GM12878 (cell line): ENCODE measurements around the gene FGR. TPM values are rescaled to one million over a fixed set of nuclear protein-coding genes. Genes with fewer than 3 reads are reported as not detected.

ENCODE experiments used
- ATAC-seq: fragments of 200-7000 bp; cut with Tn5 transposase; 3 replicates; pipeline ENCODE4 v1.9.1; 2020; ENCODE audit warnings: mild to moderate bottlenecking, moderate library complexity
- BruUV-seq: library from RNA; stranded (reverse); fragments of 400-500 nt; replicated peaks from 2 replicates; lab custom pipeline; 2021; lab: Mats Ljungman, UMichigan
- CTCF ChIA-PET: fragments of 300-600 bp; sonication (Branson Sonifier 250); formaldehyde crosslinking; extraction: SDS; loops from one replicate; lab custom pipeline; 2021; ENCODE audit warnings: inconsistent platforms; lab: Yijun Ruan, JAX
- POLR2A ChIA-PET: fragments of 350-600 bp; formaldehyde crosslinking; extraction: SDS; loops from one replicate; lab custom pipeline; 2021; ENCODE audit warnings: inconsistent platforms; lab: Charles Lee
- RAD21 ChIA-PET: fragments of 300-600 bp; sonication (Branson Sonifier 250); formaldehyde crosslinking; loops from one replicate; lab custom pipeline; 2023; ENCODE audit warnings: antibody characterized with exemption; ENCODE audit not compliant: unreplicated experiment; lab: Charles Lee
- SMC1A ChIA-PET: fragments of 300-600 bp; sonication (Branson Sonifier 250); formaldehyde crosslinking; loops from one replicate; lab custom pipeline; 2023; ENCODE audit not compliant: unreplicated experiment, uncharacterized antibody; lab: Charles Lee
- DNase-seq: peaks from one replicate; pipeline ENCODE4 v3.0.0-alpha.2; 2011; ENCODE audit warnings: low read depth, low spot score
- FAIRE-seq: peaks from 3 replicates; lab custom pipeline; 2011; peaks lifted over from hg19 to GRCh38; lab: Jason Lieb, UNC
- H2AFZ ChIP-seq: 2 replicates; pipeline ENCODE4 v1.6.0; 2011; ENCODE audit warnings: low read depth, low read length, control low read depth; ENCODE audit not compliant: control insufficient read depth
- H3K27ac ChIP-seq: 2 replicates; pipeline ENCODE4 v1.5.1; 2011; ENCODE audit warnings: control low read depth; ENCODE audit not compliant: control insufficient read depth, insufficient read depth
- H3K27me3 ChIP-seq, 2 experiments: replicated peaks in 1 of 2; 2 replicates each; pipeline versions ENCODE4 v1.6.0 to v1.6.1; 2011; ENCODE audit warnings: low read length in 1 of 2; ENCODE audit not compliant: control insufficient read depth in 2 of 2, insufficient read depth in 2 of 2
- H3K36me3 ChIP-seq, 2 experiments: 2 replicates each; pipeline ENCODE4 v1.5.1; 2011; ENCODE audit warnings: low read length in 1 of 2; ENCODE audit not compliant: control insufficient read depth in 2 of 2, insufficient read depth in 2 of 2
- H3K4me1 ChIP-seq: 2 replicates; pipeline ENCODE4 v1.6.1; 2011; ENCODE audit warnings: mild to moderate bottlenecking, low read length, moderate library complexity, mixed read lengths; ENCODE audit not compliant: control insufficient read depth, insufficient read depth
- H3K4me2 ChIP-seq: 2 replicates; pipeline ENCODE4 v1.6.0; 2011; ENCODE audit warnings: control low read depth; ENCODE audit not compliant: control insufficient read depth, insufficient read depth
- H3K4me3 ChIP-seq: fragments of 200-600 bp; sonication (generic); 2 replicates; pipeline ENCODE4 v1.5.1; 2016
- H3K79me2 ChIP-seq: 2 replicates; pipeline ENCODE4 v1.6.0; 2011; ENCODE audit warnings: low read length; ENCODE audit not compliant: control insufficient read depth, insufficient read depth
- H3K9ac ChIP-seq: 2 replicates; pipeline ENCODE4 v1.8.0; 2011; ENCODE audit warnings: low read length, control low read depth, mixed read lengths; ENCODE audit not compliant: control insufficient read depth, insufficient read depth
- H3K9me3 ChIP-seq: replicated peaks from 3 replicates; pipeline ENCODE4 v1.5.1; 2011; ENCODE audit warnings: mild to moderate bottlenecking, low read length; ENCODE audit not compliant: control insufficient read depth, insufficient read depth
- H4K20me1 ChIP-seq: 2 replicates; pipeline ENCODE4 v1.6.0; 2011; ENCODE audit not compliant: control insufficient read depth, insufficient read depth
- ASH2L ChIP-seq: fragments of 300-600, 200-600 bp; sonication (generic); IDR thresholded peaks from 2 replicates; pipeline ENCODE4 v1.6.1; 2017; ENCODE audit warnings: low read depth, mild to moderate bottlenecking, borderline replicate concordance
- BACH1 ChIP-seq: fragments of 450-650 bp; IDR thresholded peaks from 2 replicates; pipeline ENCODE4 v1.6.1; 2017; ENCODE audit warnings: mild to moderate bottlenecking, borderline replicate concordance
- BRCA1 ChIP-seq: IDR thresholded peaks from 2 replicates; pipeline ENCODE4 v1.6.1; 2011; ENCODE audit warnings: low read depth, low read length, improper control_type of control experiment
- CEBPB ChIP-seq, 2 experiments: fragments of 150-350 bp in 1 of 2; IDR thresholded peaks; 2 replicates each; pipeline ENCODE4 v1.6.1; 2012 to 2014; ENCODE audit warnings: low read depth in 2 of 2, low read length in 2 of 2, borderline replicate concordance in 1 of 2, inconsistent platforms in 1 of 2
- CHD1 ChIP-seq: IDR thresholded peaks from 2 replicates; pipeline ENCODE4 v1.6.1; 2012; ENCODE audit warnings: low read depth, low read length, improper control_type of control experiment
- IRF3 ChIP-seq: fragments of 450-650 bp; IDR thresholded peaks from 2 replicates; pipeline ENCODE4 v1.6.1; 2014; ENCODE audit warnings: mild to moderate bottlenecking
- SIX5 ChIP-seq: IDR thresholded peaks from 2 replicates; pipeline ENCODE4 v1.6.1; 2011; ENCODE audit warnings: mild to moderate bottlenecking, low read depth, low read length, moderate library complexity; ENCODE audit not compliant: severe bottlenecking
- SRF ChIP-seq, 2 experiments: IDR thresholded peaks; 2 replicates each; pipeline ENCODE4 v1.6.1; 2011; ENCODE audit warnings: low read depth in 2 of 2, low read length in 2 of 2, mild to moderate bottlenecking in 1 of 2, moderate library complexity in 1 of 2
- WGBS: methylation state at CpG from one replicate; pipeline ENCODE4 v1.1.6; 2016; ENCODE audit warnings: low lambda C conversion rate; ENCODE audit not compliant: insufficient replicate concordance, insufficient coverage; ENCODE audit errors: missing lambda C conversion rate; 5-methylcytosine and 5-hydroxymethylcytosine counted together
- in situ Hi-C: fragments of 300-500 bp; cut with MboI; formaldehyde crosslinking; loops from 9 replicates; pipeline ENCODE4 v1.14.3; 2018; ENCODE audit warnings: mixed read lengths
- intact Hi-C: fragments of 100-400 bp; cut with micrococcal nuclease; formaldehyde crosslinking; loops from one replicate; pipeline ENCODE4 v1.14.2; 2022; ENCODE audit not compliant: unreplicated experiment
- polyA plus RNA-seq, 11 experiments: library from polyadenylated mRNA; depleted of rRNA in 4 of 11; unstranded in 6 of 11; stranded (reverse) in 5 of 11; fragments of >200 nt; fragmentation: Nextera tagmentation in 4 of 11; fragmentation: Illumina TruSeq in 1 of 11; extraction: Ambion mirVana in 4 of 11; extraction: Trizol in 1 of 11; gene quantifications; 1 replicate in 1 of 11; 2 replicates in 10 of 11; pipeline versions ENCODE4 v1.2.1 to v1.2.3, GENCODE V29; 2011 to 2016; ENCODE audit warnings: inconsistent platforms in 2 of 11, missing spikeins in 2 of 11, low read depth in 1 of 11
- total RNA-seq, 4 experiments: library from RNA; depleted of rRNA in 3 of 4; stranded (reverse); fragments of >200 nt in 3 of 4; fragmentation: Illumina TruSeq in 1 of 4; extraction: Trizol in 1 of 4; gene quantifications; 2 replicates each; pipeline versions ENCODE4 v1.2.1 to v1.2.3, GENCODE V29; 2013 to 2021
- TF ChIP-seq, protein P1 (sequence below): fragments of 450-650 bp; IDR thresholded peaks from 2 replicates; pipeline ENCODE4 v1.6.1; 2017; ENCODE audit warnings: mild to moderate bottlenecking, moderate library complexity

Gene FGR
- total and polyA plus RNA-seq, 10 of the 15 experiments (the other 5 are each of a cell fraction or from before 2014, with no cell fraction given): 10.9 to 193 (median 74.7) TPM

DNA sequence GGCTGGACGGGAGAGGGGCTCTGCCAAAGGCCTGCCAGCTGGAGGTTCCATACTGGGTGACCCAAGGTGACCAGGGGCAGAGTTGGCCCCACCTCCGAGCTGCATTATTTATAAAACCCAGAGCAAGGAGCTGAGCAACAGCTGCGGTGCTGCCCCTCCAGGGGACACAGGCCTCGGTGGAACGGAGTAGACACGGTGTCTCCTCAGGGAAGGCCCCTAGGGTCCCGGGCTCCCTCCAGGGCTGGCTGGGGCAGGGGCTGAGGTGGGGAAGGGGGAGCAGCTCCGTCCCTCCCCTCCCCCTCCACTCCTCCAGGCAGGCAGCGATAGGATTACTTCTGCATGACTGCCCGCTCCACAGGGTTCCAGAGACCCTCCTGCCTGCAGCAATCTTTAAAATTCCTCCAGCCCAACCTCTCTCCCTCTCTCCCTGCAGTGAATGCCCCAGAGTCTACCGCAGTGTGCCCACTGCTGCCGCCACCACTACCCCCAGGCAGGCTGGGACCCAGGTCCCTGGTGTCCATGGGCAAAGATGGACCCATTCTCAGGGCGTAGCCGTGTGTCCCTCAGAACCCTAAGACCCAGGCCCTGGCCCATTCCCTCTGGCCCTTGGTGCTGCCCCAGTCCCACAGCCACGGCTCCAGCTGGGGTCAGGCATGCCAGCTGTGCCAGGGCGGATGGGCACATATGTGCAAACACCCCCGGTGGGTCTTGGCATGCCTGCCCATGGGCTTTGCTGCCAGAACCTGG, 41.9 kb downstream of the FGR start:
- Histone ChIP-seq H3K9me3 (no peaks in the 10 kb centered on the region), H3K4me1 (peaks cover 27% of the 10 kb centered on the region), H2AFZ (no peak overlapping the region), H4K20me1 (no peaks in the 10 kb centered on the region), H3K27ac (no peak overlapping the region), H3K4me3 (no peak overlapping the region), H3K4me2 (no peak overlapping the region), H3K36me3 (no peaks in the 10 kb centered on the region; a peak in 1 of 4 replicates), H3K9ac (no peak overlapping the region), H3K79me2 (no peaks in the 10 kb centered on the region), H3K27me3 (no peaks in the 10 kb centered on the region)
- FAIRE-seq (no peak), ATAC-seq (no peak), DNase-seq (no peak)
- BruUV-seq: no TSS peak
- in situ Hi-C loops: no loop called here
- WGBS: 78% methylated on average over 14 of the region's 17 CpGs
- POLR2A ChIA-PET: interaction anchor here (0.6 kb wide), 1 partner anchor 80 kb away, joined by 3 read pairs; no protein-coding TSS in a partner anchor
- intact Hi-C loops: no loop called here
- CTCF ChIA-PET: interaction anchor here (1.2 to 3.3 kb wide), 3 partner anchors 9 to 36 kb away, joined by 3 to 12 read pairs (median 5); no protein-coding TSS in a partner anchor
- RAD21 ChIA-PET: no interaction called here
- SMC1A ChIA-PET: no interaction called here
- TF ChIP-seq IRF3: no peak

GRCh38 chr1:27592232-27592930, 42.6 kb downstream of the FGR start:
- H3K36me3 ChIP-seq: no peaks in the 10 kb centered on the region; a peak in 1 of 4 replicates
- DNase-seq: no peak
- WGBS: 67% methylated on average over 21 of the region's 22 CpGs
- H3K9ac ChIP-seq: no peak overlapping the region
- BruUV-seq: no TSS peak
- H2AFZ ChIP-seq: no peak overlapping the region
- intact Hi-C loops (no loop called here), in situ Hi-C loops (no loop called here)
- TF ChIP-seq ASH2L (no peak), SRF (IDR thresholded peaks at IDR 0.05; ENCODE audit: low read depth in 2 of 2, low read length in 2 of 2) (no peak), CHD1 (no peak), CEBPB (IDR thresholded peaks at IDR 0.05; ENCODE audit: borderline replicate concordance in 1 of 2, low read depth in 2 of 2, low read length in 2 of 2) (no peak), SIX5 (no peak), BACH1 (no peak), BRCA1 (no peak)
- TF ChIP-seq, protein P1, sequence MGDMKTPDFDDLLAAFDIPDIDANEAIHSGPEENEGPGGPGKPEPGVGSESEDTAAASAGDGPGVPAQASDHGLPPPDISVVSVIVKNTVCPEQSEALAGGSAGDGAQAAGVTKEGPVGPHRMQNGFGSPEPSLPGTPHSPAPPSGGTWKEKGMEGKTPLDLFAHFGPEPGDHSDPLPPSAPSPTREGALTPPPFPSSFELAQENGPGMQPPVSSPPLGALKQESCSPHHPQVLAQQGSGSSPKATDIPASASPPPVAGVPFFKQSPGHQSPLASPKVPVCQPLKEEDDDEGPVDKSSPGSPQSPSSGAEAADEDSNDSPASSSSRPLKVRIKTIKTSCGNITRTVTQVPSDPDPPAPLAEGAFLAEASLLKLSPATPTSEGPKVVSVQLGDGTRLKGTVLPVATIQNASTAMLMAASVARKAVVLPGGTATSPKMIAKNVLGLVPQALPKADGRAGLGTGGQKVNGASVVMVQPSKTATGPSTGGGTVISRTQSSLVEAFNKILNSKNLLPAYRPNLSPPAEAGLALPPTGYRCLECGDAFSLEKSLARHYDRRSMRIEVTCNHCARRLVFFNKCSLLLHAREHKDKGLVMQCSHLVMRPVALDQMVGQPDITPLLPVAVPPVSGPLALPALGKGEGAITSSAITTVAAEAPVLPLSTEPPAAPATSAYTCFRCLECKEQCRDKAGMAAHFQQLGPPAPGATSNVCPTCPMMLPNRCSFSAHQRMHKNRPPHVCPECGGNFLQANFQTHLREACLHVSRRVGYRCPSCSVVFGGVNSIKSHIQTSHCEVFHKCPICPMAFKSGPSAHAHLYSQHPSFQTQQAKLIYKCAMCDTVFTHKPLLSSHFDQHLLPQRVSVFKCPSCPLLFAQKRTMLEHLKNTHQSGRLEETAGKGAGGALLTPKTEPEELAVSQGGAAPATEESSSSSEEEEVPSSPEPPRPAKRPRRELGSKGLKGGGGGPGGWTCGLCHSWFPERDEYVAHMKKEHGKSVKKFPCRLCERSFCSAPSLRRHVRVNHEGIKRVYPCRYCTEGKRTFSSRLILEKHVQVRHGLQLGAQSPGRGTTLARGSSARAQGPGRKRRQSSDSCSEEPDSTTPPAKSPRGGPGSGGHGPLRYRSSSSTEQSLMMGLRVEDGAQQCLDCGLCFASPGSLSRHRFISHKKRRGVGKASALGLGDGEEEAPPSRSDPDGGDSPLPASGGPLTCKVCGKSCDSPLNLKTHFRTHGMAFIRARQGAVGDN: no peak
- no peaks in the 10 kb centered on the region for H3K79me2 ChIP-seq
- H4K20me1 ChIP-seq: no peaks in the 10 kb centered on the region
- SMC1A ChIA-PET: interaction anchor here (1.1 kb wide), 1 partner anchor 8 kb away, joined by 4 read pairs; no protein-coding TSS in a partner anchor
- H3K9me3 ChIP-seq: no peaks in the 10 kb centered on the region
- no peaks in the 10 kb centered on the region for H3K27me3 ChIP-seq
- H3K4me1 ChIP-seq: peaks cover 20% of the 10 kb centered on the region
- no peak overlapping the region for H3K4me3 ChIP-seq
- no peak for FAIRE-seq
- H3K27ac ChIP-seq: no peak overlapping the region
- ATAC-seq: no peak
- CTCF ChIA-PET: interaction anchor here (0.8 to 3.3 kb wide), 3 partner anchors 23 to 36 kb away, joined by 4 to 12 read pairs (median 5); no protein-coding TSS in a partner anchor
- POLR2A ChIA-PET: interaction anchor here (0.6 kb wide), 1 partner anchor 79 kb away, joined by 3 read pairs; no protein-coding TSS in a partner anchor
- RAD21 ChIA-PET: no interaction called here
- H3K4me2 ChIP-seq: no peak overlapping the region
